Ascending aorta (tissue), 2 donors: Measurements from ENCODE around the gene POLR1G. TPM values are rescaled to one million over a fixed set of nuclear protein-coding genes. Genes with fewer than 3 reads are reported as not detected.
"Not testable (repeated sequence)": the region's sequence is repeated elsewhere in the genome, so short reads cannot be mapped to it uniquely, and the experiment has no call there.

Experiments used
- DNase-seq, 2 donors: peaks; one replicate each; pipeline ENCODE4 v3.0.0-alpha.2; 2019; ENCODE audit warnings: low spot score in 2 of 2
- H3K27ac ChIP-seq, 2 donors: fragments of 200-600 bp; sonication (generic); one replicate each; pipeline ENCODE4 v1.5.1; 2016 to 2017; ENCODE audit warnings: mild to moderate bottlenecking in 1 of 2
- H3K27me3 ChIP-seq: fragments of 200-600 bp; sonication (generic); one replicate; pipeline ENCODE4 v1.5.1; 2017
- H3K36me3 ChIP-seq, 2 donors: fragments of 200-600 bp; sonication (generic); one replicate each; pipeline ENCODE4 v1.5.1; 2016
- H3K4me1 ChIP-seq, 2 donors: fragments of 200-600 bp; sonication (generic); one replicate each; pipeline ENCODE4 v1.5.1; 2016 to 2017; ENCODE audit warnings: mild to moderate bottlenecking in 1 of 2
- H3K4me3 ChIP-seq, 2 donors: fragments of 200-600 bp; sonication (generic); one replicate each; pipeline ENCODE4 v1.5.1; 2016 to 2017; ENCODE audit warnings: mild to moderate bottlenecking in 1 of 2
- H3K9me3 ChIP-seq, 2 donors: fragments of 200-600 bp; sonication (generic); one replicate each; pipeline ENCODE4 v1.5.1; 2016
- intact Hi-C: fragments of 100-400 bp; cut with DNase I; formaldehyde crosslinking; loops from one replicate; pipeline ENCODE4 v1.15.1; 2023
- total RNA-seq: library from RNA; depleted of rRNA; stranded (reverse); fragments of >200 nt; gene quantifications from one replicate; pipeline ENCODE4 v1.1.0, GENCODE V29; 2016
- TF ChIP-seq, protein P1 (sequence below), 3 experiments: fragments of 200-600 bp in 2 of 3; fragments of 450-650 bp in 1 of 3; sonication (generic) in 2 of 3; IDR thresholded peaks; one replicate each; pipeline ENCODE4 v1.5.1; 2016 to 2019; ENCODE audit warnings: antibody characterized with exemption in 3 of 3, mild to moderate bottlenecking in 1 of 3, moderate library complexity in 1 of 3

Gene POLR1G
- total RNA-seq, 1 donor from 2014 or later: 3.7 TPM

DNA sequence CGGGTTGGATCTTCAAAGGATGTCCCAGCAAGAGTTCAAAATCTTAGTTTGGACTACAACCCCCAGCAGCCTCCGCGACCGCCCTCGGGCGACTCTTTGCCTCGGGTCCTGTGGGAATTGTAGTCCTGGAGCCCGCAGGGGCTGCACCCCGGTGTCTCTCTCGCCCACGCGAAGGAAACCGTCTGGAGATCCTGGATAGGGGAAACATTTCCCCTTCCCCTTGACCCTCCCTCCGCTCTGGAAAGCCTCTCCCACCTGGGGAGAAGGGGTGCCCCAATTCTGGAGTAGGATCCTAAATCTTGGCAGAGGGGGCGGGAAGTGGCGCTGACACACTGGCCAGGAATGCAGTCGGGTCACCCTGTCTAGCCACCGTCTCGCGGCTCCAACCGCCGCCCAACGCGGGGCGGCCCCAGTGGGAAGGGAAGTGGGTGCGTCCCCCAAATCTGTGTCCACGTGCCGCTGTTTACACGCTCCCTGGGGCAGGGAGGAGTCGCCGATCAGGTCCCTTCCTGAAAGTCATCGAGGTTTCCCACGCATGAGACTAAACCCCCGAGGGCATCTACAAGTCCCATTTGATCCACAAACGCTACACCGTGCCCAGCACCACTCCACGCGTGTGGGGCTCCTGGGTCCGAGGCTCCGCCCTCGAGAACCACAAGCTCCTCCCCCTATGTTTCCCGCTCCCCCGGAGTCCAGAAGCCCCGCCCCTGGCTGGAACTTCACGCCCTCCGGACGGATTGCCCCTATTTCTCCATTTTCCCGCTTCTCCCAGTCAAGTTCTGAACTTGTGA, 814 bp upstream of the POLR1G start:
- TF ChIP-seq, protein P1, sequence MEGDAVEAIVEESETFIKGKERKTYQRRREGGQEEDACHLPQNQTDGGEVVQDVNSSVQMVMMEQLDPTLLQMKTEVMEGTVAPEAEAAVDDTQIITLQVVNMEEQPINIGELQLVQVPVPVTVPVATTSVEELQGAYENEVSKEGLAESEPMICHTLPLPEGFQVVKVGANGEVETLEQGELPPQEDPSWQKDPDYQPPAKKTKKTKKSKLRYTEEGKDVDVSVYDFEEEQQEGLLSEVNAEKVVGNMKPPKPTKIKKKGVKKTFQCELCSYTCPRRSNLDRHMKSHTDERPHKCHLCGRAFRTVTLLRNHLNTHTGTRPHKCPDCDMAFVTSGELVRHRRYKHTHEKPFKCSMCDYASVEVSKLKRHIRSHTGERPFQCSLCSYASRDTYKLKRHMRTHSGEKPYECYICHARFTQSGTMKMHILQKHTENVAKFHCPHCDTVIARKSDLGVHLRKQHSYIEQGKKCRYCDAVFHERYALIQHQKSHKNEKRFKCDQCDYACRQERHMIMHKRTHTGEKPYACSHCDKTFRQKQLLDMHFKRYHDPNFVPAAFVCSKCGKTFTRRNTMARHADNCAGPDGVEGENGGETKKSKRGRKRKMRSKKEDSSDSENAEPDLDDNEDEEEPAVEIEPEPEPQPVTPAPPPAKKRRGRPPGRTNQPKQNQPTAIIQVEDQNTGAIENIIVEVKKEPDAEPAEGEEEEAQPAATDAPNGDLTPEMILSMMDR (IDR thresholded peaks at IDR 0.05): no peak
- H3K4me3 ChIP-seq: peak overlapping the region; percentile 68 to 86
- H3K36me3 ChIP-seq: peaks cover 0 to under 1% of the 10 kb centered on the region in 2 donors
- no peaks in the 10 kb centered on the region for H3K9me3 ChIP-seq
- peaks cover 8 to 28% of the 10 kb centered on the region in 2 donors for H3K4me1 ChIP-seq
- peak overlapping the region; percentile 93 to 97 for H3K27ac ChIP-seq
- DNase-seq: peak; percentile 71 to 94
- intact Hi-C loops: loop anchor here (1.0 to 5.0 kb wide), 4 partner anchors 19 to 313 kb away; partner anchors contain the start of genes ERCC2 and PPP1R37
- no peaks in the 10 kb centered on the region for H3K27me3 ChIP-seq

DNA sequence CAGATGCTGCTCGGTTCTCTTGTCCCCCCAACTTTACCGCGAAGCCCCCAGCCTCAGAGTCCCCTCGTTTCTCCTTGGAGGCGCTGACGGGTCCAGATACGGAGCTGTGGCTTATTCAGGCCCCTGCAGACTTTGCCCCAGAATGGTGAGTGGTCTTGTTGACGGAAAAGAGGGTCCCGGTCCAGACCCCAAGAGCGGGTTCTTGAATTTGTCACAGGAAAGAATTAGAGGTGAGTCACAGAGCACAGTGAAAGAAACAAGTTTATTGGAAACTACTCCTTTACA, 589 bp downstream of the POLR1G start:
- Histone ChIP-seq H3K27ac (no peak overlapping the region), H3K4me3 (peak overlapping the region; percentile 68 to 86), H3K36me3 (peaks cover 2 to 8% of the 10 kb centered on the region in 2 donors), H3K9me3 (no peaks in the 10 kb centered on the region), H3K27me3 (no peaks in the 10 kb centered on the region), H3K4me1 (peaks cover 8 to 28% of the 10 kb centered on the region in 2 donors)
- TF ChIP-seq, protein P1 (IDR thresholded peaks at IDR 0.05): no peak
- intact Hi-C loops: loop anchor here (5.0 kb wide), 1 partner anchor 315 kb away; the partner anchor contains the start of gene PPP1R37
- DNase-seq: no peak

DNA sequence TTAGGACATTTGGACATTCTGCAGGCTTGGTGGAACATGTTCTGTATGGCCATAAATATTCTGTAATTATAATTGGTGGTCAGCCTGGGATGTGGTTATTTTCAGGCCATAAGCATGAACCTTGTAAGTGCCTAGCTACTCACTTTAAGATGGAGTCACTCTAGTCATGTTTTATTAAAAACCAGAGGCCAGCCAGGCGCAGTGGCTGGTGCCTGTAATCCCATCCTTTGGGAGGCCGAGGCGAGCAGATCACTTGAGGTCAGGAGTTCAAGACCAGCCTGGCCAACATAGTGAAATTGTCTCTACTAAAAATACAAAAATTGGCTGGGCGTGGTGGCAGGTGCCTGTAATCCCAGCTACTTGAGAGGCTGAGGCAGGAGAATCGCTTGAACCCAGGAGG, 1.1 kb downstream of the POLR1G start:
- intact Hi-C loops: loop anchor here (5.0 kb wide), 1 partner anchor 315 kb away; the partner anchor contains the start of gene PPP1R37
- peaks cover 7 to 13% of the 10 kb centered on the region in 2 donors for H3K36me3 ChIP-seq
- not testable (repeated sequence) for DNase-seq, H3K4me3 ChIP-seq, H3K9me3 ChIP-seq, H3K27me3 ChIP-seq, H3K27ac ChIP-seq
- peaks cover 8 to 22% of the 10 kb centered on the region in 2 donors for H3K4me1 ChIP-seq

DNA sequence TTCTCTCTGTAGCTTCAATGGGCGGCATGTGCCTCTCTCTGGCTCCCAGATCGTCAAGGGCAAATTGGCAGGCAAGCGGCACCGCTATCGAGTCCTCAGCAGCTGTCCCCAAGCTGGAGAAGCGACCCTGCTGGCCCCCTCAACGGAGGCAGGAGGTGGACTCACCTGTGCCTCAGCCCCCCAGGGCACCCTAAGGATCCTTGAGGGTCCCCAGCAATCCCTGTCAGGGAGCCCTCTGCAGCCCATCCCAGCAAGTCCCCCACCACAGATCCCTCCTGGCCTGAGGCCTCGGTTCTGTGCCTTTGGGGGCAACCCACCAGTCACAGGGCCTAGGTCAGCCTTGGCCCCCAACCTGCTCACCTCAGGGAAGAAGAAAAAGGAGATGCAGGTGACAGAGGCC, 1.7 kb downstream of the POLR1G start:
- DNase-seq: no peak
- no peak overlapping the region for H3K4me3 ChIP-seq
- H3K27me3 ChIP-seq: no peaks in the 10 kb centered on the region
- intact Hi-C loops: loop anchor here (5.0 kb wide), 1 partner anchor 316 kb away; the partner anchor contains the start of gene PPP1R37
- TF ChIP-seq, protein P1 (IDR thresholded peaks at IDR 0.05): no peak
- peaks cover 11 to 19% of the 10 kb centered on the region in 2 donors for H3K36me3 ChIP-seq
- H3K27ac ChIP-seq: no peak overlapping the region
- no peaks in the 10 kb centered on the region for H3K9me3 ChIP-seq
- peaks cover 8 to 17% of the 10 kb centered on the region in 2 donors for H3K4me1 ChIP-seq

DNA sequence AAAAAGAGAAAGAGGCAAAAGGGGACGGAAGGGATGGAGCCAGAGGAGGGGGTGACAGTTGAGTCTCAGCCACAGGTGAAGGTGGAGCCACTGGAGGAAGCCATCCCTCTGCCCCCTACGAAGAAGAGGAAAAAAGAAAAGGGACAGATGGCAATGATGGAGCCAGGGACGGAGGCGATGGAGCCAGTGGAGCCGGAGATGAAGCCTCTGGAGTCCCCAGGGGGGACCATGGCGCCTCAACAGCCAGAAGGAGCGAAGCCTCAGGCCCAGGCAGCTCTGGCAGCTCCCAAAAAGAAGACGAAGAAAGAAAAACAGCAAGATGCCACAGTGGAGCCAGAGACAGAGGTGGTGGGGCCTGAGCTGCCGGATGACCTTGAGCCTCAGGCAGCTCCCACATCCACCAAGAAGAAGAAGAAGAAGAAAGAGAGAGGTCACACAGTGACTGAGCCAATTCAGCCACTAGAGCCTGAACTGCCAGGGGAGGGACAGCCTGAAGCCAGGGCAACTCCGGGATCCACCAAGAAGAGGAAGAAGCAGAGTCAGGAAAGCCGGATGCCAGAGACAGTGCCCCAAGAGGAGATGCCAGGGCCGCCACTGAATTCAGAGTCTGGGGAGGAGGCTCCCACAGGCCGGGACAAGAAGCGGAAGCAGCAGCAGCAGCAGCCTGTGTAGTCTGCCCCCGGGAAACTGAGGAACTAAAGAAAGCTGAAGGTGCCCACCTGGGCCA, 2.5 kb downstream of the POLR1G start:
- Histone ChIP-seq H3K36me3 (peaks cover 19 to 27% of the 10 kb centered on the region in 2 donors), H3K27me3 (no peaks in the 10 kb centered on the region), H3K4me3 (no peak overlapping the region), H3K4me1 (peaks cover 3 to 8% of the 10 kb centered on the region in 2 donors), H3K9me3 (no peaks in the 10 kb centered on the region), H3K27ac (no peak overlapping the region)
- DNase-seq: no peak
- TF ChIP-seq, protein P1 (IDR thresholded peaks at IDR 0.05): no peak
- intact Hi-C loops: loop anchor here (5.0 kb wide), 1 partner anchor 317 kb away; the partner anchor contains the start of gene PPP1R37

DNA sequence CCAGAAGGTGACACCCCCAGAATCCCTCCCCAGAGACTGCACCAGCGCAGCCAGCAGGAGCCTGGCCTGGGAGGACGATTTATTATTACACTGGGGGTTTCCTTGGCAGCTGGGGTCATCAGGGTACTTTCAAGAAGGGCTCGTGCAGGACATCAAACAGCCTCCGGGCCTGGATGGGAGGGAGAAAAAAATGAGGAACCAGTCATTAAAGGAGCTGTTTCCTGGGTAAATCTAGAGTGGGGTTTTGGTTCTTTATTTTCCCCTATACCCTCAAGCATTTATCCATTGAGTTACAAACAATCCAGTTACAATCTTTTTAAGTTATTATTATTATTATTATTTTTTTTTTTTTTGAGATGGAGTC, 3.1 kb downstream of the POLR1G start:
- Histone ChIP-seq H3K27me3 (no peaks in the 10 kb centered on the region), H3K36me3 (peaks cover 24 to 33% of the 10 kb centered on the region in 2 donors), H3K4me1 (peaks cover 2 to 5% of the 10 kb centered on the region in 2 donors), H3K27ac (no peak overlapping the region), H3K4me3 (no peak overlapping the region), H3K9me3 (no peaks in the 10 kb centered on the region)
- TF ChIP-seq, protein P1 (IDR thresholded peaks at IDR 0.05): no peak
- intact Hi-C loops: loop anchor here (5.0 kb wide), 1 partner anchor 317 kb away; the partner anchor contains the start of gene PPP1R37
- DNase-seq: no peak

DNA sequence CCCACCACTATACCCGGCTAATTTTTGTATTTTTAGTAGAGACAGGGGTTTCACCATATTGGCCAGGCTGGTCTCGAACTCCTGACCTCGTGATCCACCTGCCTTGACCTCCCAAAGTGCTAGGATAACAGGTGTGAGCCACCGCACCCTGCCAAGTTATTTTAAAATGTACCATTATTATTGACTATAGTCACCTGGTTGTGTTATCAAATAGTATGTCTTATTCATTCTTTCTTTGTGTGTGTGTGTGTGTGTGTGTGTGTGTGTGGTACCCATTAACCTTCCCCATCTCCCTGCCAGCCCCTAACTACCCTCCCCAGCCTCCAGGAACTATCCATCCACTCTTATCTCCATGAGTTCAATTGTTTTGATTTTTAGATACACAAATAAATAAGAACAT, 3.9 kb downstream of the POLR1G start:
- H3K27ac ChIP-seq, H3K4me1 ChIP-seq, intact Hi-C loops, H3K9me3 ChIP-seq, H3K4me3 ChIP-seq, DNase-seq, H3K27me3 ChIP-seq: not testable (repeated sequence)
- peaks cover 30 to 39% of the 10 kb centered on the region in 2 donors for H3K36me3 ChIP-seq
